GM12878 (cell line): ENCODE measurements around the gene HSD17B11. TPM values are rescaled to one million over a fixed set of nuclear protein-coding genes. Genes with fewer than 3 reads are reported as not detected.
A peak's percentile ranks its signal among the peaks of the same experiment; 100 is the strongest.

Experiments used
- ATAC-seq: fragments of 200-7000 bp; cut with Tn5 transposase; 3 replicates; pipeline ENCODE4 v1.9.1; 2020; ENCODE audit warnings: mild to moderate bottlenecking, moderate library complexity
- BruUV-seq: library from RNA; stranded (reverse); fragments of 400-500 nt; replicated peaks from 2 replicates; lab custom pipeline; 2021; lab: Mats Ljungman, UMichigan
- CTCF ChIA-PET: fragments of 300-600 bp; sonication (Branson Sonifier 250); formaldehyde crosslinking; extraction: SDS; loops from one replicate; lab custom pipeline; 2021; ENCODE audit warnings: inconsistent platforms; lab: Yijun Ruan, JAX
- POLR2A ChIA-PET: fragments of 350-600 bp; formaldehyde crosslinking; extraction: SDS; loops from one replicate; lab custom pipeline; 2021; ENCODE audit warnings: inconsistent platforms; lab: Charles Lee
- RAD21 ChIA-PET: fragments of 300-600 bp; sonication (Branson Sonifier 250); formaldehyde crosslinking; loops from one replicate; lab custom pipeline; 2023; ENCODE audit warnings: antibody characterized with exemption; ENCODE audit not compliant: unreplicated experiment; lab: Charles Lee
- SMC1A ChIA-PET: fragments of 300-600 bp; sonication (Branson Sonifier 250); formaldehyde crosslinking; loops from one replicate; lab custom pipeline; 2023; ENCODE audit not compliant: unreplicated experiment, uncharacterized antibody; lab: Charles Lee
- DNase-seq: peaks from one replicate; pipeline ENCODE4 v3.0.0-alpha.2; 2011; ENCODE audit warnings: low read depth, low spot score
- FAIRE-seq: peaks from 3 replicates; lab custom pipeline; 2011; peaks lifted over from hg19 to GRCh38; lab: Jason Lieb, UNC
- H2AFZ ChIP-seq: 2 replicates; pipeline ENCODE4 v1.6.0; 2011; ENCODE audit warnings: low read depth, low read length, control low read depth; ENCODE audit not compliant: control insufficient read depth
- H3K27ac ChIP-seq: 2 replicates; pipeline ENCODE4 v1.5.1; 2011; ENCODE audit warnings: control low read depth; ENCODE audit not compliant: control insufficient read depth, insufficient read depth
- H3K27me3 ChIP-seq, 2 experiments: replicated peaks in 1 of 2; 2 replicates each; pipeline versions ENCODE4 v1.6.0 to v1.6.1; 2011; ENCODE audit warnings: low read length in 1 of 2; ENCODE audit not compliant: control insufficient read depth in 2 of 2, insufficient read depth in 2 of 2
- H3K36me3 ChIP-seq, 2 experiments: 2 replicates each; pipeline ENCODE4 v1.5.1; 2011; ENCODE audit warnings: low read length in 1 of 2; ENCODE audit not compliant: control insufficient read depth in 2 of 2, insufficient read depth in 2 of 2
- H3K4me1 ChIP-seq: 2 replicates; pipeline ENCODE4 v1.6.1; 2011; ENCODE audit warnings: mild to moderate bottlenecking, low read length, moderate library complexity, mixed read lengths; ENCODE audit not compliant: control insufficient read depth, insufficient read depth
- H3K4me2 ChIP-seq: 2 replicates; pipeline ENCODE4 v1.6.0; 2011; ENCODE audit warnings: control low read depth; ENCODE audit not compliant: control insufficient read depth, insufficient read depth
- H3K4me3 ChIP-seq: fragments of 200-600 bp; sonication (generic); 2 replicates; pipeline ENCODE4 v1.5.1; 2016
- H3K79me2 ChIP-seq: 2 replicates; pipeline ENCODE4 v1.6.0; 2011; ENCODE audit warnings: low read length; ENCODE audit not compliant: control insufficient read depth, insufficient read depth
- H3K9ac ChIP-seq: 2 replicates; pipeline ENCODE4 v1.8.0; 2011; ENCODE audit warnings: low read length, control low read depth, mixed read lengths; ENCODE audit not compliant: control insufficient read depth, insufficient read depth
- H3K9me3 ChIP-seq: replicated peaks from 3 replicates; pipeline ENCODE4 v1.5.1; 2011; ENCODE audit warnings: mild to moderate bottlenecking, low read length; ENCODE audit not compliant: control insufficient read depth, insufficient read depth
- H4K20me1 ChIP-seq: 2 replicates; pipeline ENCODE4 v1.6.0; 2011; ENCODE audit not compliant: control insufficient read depth, insufficient read depth
- BRCA1 ChIP-seq: IDR thresholded peaks from 2 replicates; pipeline ENCODE4 v1.6.1; 2011; ENCODE audit warnings: low read depth, low read length, improper control_type of control experiment
- CHD1 ChIP-seq: IDR thresholded peaks from 2 replicates; pipeline ENCODE4 v1.6.1; 2012; ENCODE audit warnings: low read depth, low read length, improper control_type of control experiment
- IRF4 ChIP-seq: IDR thresholded peaks from 2 replicates; pipeline ENCODE4 v1.6.1; 2011; ENCODE audit warnings: low read depth, low read length
- MTA2 ChIP-seq: fragments of 450-650 bp; IDR thresholded peaks from 2 replicates; pipeline ENCODE4 v1.6.1; 2016; ENCODE audit warnings: low read depth, mild to moderate bottlenecking, moderate library complexity
- MXI1 ChIP-seq: fragments of 150-350 bp; IDR thresholded peaks from 2 replicates; pipeline ENCODE4 v1.6.1; 2011; ENCODE audit warnings: low read depth, mild to moderate bottlenecking, inconsistent platforms, low read length, improper control_type of control experiment
- MYB ChIP-seq: fragments of 150-350 bp; IDR thresholded peaks from 2 replicates; pipeline ENCODE4 v1.6.1; 2014; ENCODE audit warnings: mild to moderate bottlenecking, low read depth, low read length, borderline replicate concordance
- PAX8 ChIP-seq: fragments of 450-650 bp; IDR thresholded peaks from 2 replicates; pipeline ENCODE4 v1.6.1; 2017; ENCODE audit warnings: mild to moderate bottlenecking, moderate library complexity
- RAD21 ChIP-seq: IDR thresholded peaks from 2 replicates; pipeline ENCODE4 v1.6.1; 2011; ENCODE audit warnings: mild to moderate bottlenecking, low read depth, low read length, moderate library complexity; ENCODE audit not compliant: insufficient read depth
- ZZZ3 ChIP-seq: IDR thresholded peaks from 2 replicates; pipeline ENCODE4 v1.6.1; 2011; ENCODE audit warnings: low read depth; ENCODE audit not compliant: control insufficient read depth, insufficient read length
- WGBS: methylation state at CpG from one replicate; pipeline ENCODE4 v1.1.6; 2016; ENCODE audit warnings: low lambda C conversion rate; ENCODE audit not compliant: insufficient replicate concordance, insufficient coverage; ENCODE audit errors: missing lambda C conversion rate; 5-methylcytosine and 5-hydroxymethylcytosine counted together
- in situ Hi-C: fragments of 300-500 bp; cut with MboI; formaldehyde crosslinking; loops from 9 replicates; pipeline ENCODE4 v1.14.3; 2018; ENCODE audit warnings: mixed read lengths
- intact Hi-C: fragments of 100-400 bp; cut with micrococcal nuclease; formaldehyde crosslinking; loops from one replicate; pipeline ENCODE4 v1.14.2; 2022; ENCODE audit not compliant: unreplicated experiment
- polyA plus RNA-seq, 11 experiments: library from polyadenylated mRNA; depleted of rRNA in 4 of 11; unstranded in 6 of 11; stranded (reverse) in 5 of 11; fragments of >200 nt; fragmentation: Nextera tagmentation in 4 of 11; fragmentation: Illumina TruSeq in 1 of 11; extraction: Ambion mirVana in 4 of 11; extraction: Trizol in 1 of 11; gene quantifications; 1 replicate in 1 of 11; 2 replicates in 10 of 11; pipeline versions ENCODE4 v1.2.1 to v1.2.3, GENCODE V29; 2011 to 2016; ENCODE audit warnings: inconsistent platforms in 2 of 11, missing spikeins in 2 of 11, low read depth in 1 of 11
- total RNA-seq, 4 experiments: library from RNA; depleted of rRNA in 3 of 4; stranded (reverse); fragments of >200 nt in 3 of 4; fragmentation: Illumina TruSeq in 1 of 4; extraction: Trizol in 1 of 4; gene quantifications; 2 replicates each; pipeline versions ENCODE4 v1.2.1 to v1.2.3, GENCODE V29; 2013 to 2021
- TF ChIP-seq, protein P1 (sequence below): fragments of 450-650 bp; IDR thresholded peaks from 2 replicates; pipeline ENCODE4 v1.6.1; 2016; ENCODE audit warnings: mild to moderate bottlenecking
- TF ChIP-seq, protein P2 (sequence below): IDR thresholded peaks from 2 replicates; pipeline ENCODE4 v1.6.1; 2011; ENCODE audit warnings: low read depth, mild to moderate bottlenecking, low read length, moderate library complexity, borderline replicate concordance; ENCODE audit errors: extremely low read depth

The HSD17B11 gene
- total and polyA plus RNA-seq, 10 of the 15 experiments (the other 5 are each of a cell fraction or from before 2014, with no cell fraction given), result 10.3 to 29.5 (median 17.7) TPM

DNA sequence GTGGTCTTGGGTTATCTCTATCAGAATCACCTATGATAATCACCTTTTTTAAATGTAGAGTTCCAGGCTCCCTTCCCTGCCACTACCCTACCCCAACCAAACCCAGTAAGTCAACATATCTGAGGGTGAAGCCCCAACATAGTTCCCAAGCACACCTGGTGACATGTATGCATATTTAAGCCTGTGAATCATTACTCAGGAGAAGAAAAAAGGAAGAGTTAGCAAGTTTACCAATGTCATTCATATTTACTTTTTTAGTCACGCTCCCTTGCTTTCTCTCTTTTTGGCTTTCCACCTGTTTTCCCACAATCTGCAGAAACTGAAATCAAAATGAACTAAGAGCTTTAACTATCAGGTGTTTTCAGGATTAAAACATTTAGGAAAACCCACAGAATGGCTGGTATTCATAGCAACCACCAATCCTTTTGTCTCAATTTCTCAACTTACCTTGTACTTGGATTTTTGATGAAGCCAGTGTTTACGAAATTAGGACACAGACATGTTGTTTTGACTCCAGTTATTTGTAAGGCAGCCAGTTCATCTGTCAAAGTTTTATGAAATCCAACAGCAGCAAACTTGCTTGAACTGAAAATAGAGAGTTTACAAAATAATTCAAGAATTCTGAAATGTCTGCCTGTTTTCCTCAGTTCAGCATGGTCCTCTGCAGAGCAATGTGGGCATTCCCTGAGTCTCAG, 34.0 kb downstream of the HSD17B11 start (continued):
- no peak for TF ChIP-seq RAD21

DNA sequence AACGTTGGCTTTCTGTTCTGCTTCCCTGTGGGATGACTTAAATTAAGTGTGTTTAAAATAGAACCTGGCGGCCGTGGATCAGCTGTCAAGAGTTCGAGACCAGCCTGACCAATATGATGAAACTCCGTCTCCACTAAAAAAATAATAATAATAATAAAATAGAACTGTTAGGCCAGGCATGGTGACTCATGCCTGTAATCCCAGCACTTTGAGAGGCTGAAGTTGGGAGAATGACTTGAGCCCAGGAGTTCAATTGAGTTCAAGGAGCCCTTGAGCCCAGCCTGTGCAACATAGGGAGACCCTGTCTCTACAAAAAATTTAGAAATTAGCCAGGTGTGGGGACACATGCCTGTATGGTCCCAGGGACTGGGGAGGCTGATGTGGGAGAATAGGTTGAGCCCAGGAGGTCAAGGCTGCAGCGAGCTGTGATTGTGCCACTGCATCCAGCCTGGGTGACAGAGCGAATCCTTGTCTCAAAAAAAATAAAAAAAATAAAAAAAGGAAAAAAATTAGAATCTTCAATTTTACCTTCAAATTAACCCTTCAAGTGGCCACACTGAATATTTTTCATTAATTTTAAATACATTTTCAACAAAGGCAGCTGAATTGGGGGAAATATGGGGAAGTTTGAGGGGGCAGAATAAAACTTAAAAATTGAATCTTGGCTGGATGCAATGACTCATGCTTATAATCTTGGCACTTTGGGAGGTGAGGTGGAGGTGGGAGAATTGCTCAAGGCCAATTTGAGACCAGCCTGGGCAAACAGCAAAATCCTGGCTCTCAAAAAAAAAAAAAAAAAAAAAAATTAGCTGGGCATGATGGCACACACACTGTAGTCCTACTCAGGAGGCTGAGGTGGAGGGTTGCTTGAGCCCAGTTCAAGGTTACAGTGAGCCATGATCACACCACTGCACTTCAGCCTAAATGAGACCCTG, 36.6 kb downstream of the HSD17B11 start:
- RAD21 ChIA-PET, result interaction anchor here (0.6 to 2.4 kb wide), 10 partner anchors 9 to 993 kb away, joined by 3 to 27 read pairs (median 4); partner anchors contain the start of gene NUDT9
- no peak for ATAC-seq
- POLR2A ChIA-PET, result interaction anchor here (0.5 to 0.6 kb wide), 3 partner anchors 110 to 577 kb away, joined by 3 to 5 read pairs (median 4); no protein-coding TSS in a partner anchor
- SMC1A ChIA-PET, result interaction anchor here (0.5 to 2.3 kb wide), 11 partner anchors 14 to 204 kb away, joined by 3 to 21 read pairs (median 5); partner anchors contain the start of gene HSD17B11
- TF ChIP-seq MYB, result no peak
- TF ChIP-seq IRF4, result no peak
- no peak for TF ChIP-seq PAX8
- TF ChIP-seq BRCA1, result no peak
- TF ChIP-seq MXI1, result no peak
- no peak for TF ChIP-seq ZZZ3
- TF ChIP-seq, protein P1, sequence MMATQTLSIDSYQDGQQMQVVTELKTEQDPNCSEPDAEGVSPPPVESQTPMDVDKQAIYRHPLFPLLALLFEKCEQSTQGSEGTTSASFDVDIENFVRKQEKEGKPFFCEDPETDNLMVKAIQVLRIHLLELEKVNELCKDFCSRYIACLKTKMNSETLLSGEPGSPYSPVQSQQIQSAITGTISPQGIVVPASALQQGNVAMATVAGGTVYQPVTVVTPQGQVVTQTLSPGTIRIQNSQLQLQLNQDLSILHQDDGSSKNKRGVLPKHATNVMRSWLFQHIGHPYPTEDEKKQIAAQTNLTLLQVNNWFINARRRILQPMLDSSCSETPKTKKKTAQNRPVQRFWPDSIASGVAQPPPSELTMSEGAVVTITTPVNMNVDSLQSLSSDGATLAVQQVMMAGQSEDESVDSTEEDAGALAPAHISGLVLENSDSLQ, result no peak
- TF ChIP-seq MTA2, result no peak
- TF ChIP-seq, protein P2, sequence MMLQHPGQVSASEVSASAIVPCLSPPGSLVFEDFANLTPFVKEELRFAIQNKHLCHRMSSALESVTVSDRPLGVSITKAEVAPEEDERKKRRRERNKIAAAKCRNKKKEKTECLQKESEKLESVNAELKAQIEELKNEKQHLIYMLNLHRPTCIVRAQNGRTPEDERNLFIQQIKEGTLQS, result no peak
- TF ChIP-seq CHD1, result no peak
- in situ Hi-C loops, result loop anchor here (5.0 kb wide), 1 partner anchor 493 kb away; no protein-coding TSS in a partner anchor
- DNase-seq, result no peak
- Histone ChIP-seq H2AFZ (no peak overlapping the region), H3K4me2 (no peak overlapping the region), H3K27ac (no peak overlapping the region), H4K20me1 (no peaks in the 10 kb centered on the region), H3K9ac (no peak overlapping the region), H3K79me2 (no peaks in the 10 kb centered on the region), H3K9me3 (no peaks in the 10 kb centered on the region), H3K4me1 (peaks cover 9% of the 10 kb centered on the region), H3K27me3 (no peaks in the 10 kb centered on the region), H3K4me3 (no peak overlapping the region), H3K36me3 (no peaks in the 10 kb centered on the region)
- 79% methylated on average over 6 of the region's 7 CpGs for WGBS
- CTCF ChIA-PET, result interaction anchor here (0.6 to 3.5 kb wide), 22 partner anchors 9 to 498 kb away, joined by 3 to 75 read pairs (median 3); partner anchors contain the start of genes HSD17B11 and NUDT9
- no peak for FAIRE-seq
- BruUV-seq, result TSS peak; percentile 63
- intact Hi-C loops, result loop anchor here (5.0 kb wide), 3 partner anchors 113 to 493 kb away; no protein-coding TSS in a partner anchor
